SK-N-SH (cell line): ENCODE measurements around the gene TRIM72.

ENCODE experiments used
- EP300 ChIP-seq, 2 experiments: IDR thresholded peaks; 2 replicates each; pipeline versions ENCODE4 v1.4.0 to v1.6.1; 2012; ENCODE audit warnings: borderline replicate concordance in 1 of 2, low read depth in 1 of 2, low read length in 1 of 2
- MAX ChIP-seq: IDR thresholded peaks from 2 replicates; pipeline ENCODE4 v1.4.0; 2012; ENCODE audit warnings: low read depth
- SMC3 ChIP-seq: IDR thresholded peaks from 2 replicates; pipeline ENCODE4 v1.6.1; 2012; ENCODE audit warnings: low read depth, low read length, improper control_type of control experiment
- TEAD4 ChIP-seq: IDR thresholded peaks from 2 replicates; pipeline ENCODE4 v1.4.0; 2012; ENCODE audit warnings: mild to moderate bottlenecking, borderline replicate concordance; ENCODE audit not compliant: insufficient read depth
- TF ChIP-seq, protein P1 (sequence below): fragments of 200-600 bp; sonication (generic); IDR thresholded peaks from 2 replicates; pipeline ENCODE4 v1.6.1; 2017; ENCODE audit warnings: antibody characterized with exemption, mild to moderate bottlenecking, moderate library complexity

DNA sequence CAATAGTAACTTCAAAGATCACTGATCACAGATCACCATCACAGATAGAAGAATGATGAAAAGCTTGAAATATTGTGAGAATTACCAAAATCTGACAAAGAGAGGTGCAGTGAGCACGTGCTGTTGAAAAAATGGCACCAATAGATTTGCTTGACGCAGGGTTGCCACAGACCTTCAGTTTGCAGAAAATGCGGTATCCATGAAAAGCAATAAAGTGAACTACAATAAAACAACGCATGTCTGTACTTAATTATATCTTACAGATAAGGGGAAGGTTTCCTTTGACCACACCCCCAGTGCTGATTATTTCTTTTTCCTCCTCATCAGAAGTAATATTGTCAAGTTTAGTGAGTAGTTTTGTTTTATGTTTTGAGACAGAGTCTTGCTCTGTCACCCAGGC is 24.1 kb downstream of the TRIM72 start:
- TF ChIP-seq, protein P1, sequence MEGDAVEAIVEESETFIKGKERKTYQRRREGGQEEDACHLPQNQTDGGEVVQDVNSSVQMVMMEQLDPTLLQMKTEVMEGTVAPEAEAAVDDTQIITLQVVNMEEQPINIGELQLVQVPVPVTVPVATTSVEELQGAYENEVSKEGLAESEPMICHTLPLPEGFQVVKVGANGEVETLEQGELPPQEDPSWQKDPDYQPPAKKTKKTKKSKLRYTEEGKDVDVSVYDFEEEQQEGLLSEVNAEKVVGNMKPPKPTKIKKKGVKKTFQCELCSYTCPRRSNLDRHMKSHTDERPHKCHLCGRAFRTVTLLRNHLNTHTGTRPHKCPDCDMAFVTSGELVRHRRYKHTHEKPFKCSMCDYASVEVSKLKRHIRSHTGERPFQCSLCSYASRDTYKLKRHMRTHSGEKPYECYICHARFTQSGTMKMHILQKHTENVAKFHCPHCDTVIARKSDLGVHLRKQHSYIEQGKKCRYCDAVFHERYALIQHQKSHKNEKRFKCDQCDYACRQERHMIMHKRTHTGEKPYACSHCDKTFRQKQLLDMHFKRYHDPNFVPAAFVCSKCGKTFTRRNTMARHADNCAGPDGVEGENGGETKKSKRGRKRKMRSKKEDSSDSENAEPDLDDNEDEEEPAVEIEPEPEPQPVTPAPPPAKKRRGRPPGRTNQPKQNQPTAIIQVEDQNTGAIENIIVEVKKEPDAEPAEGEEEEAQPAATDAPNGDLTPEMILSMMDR = no peak
- TF ChIP-seq TEAD4 (no peak), MAX (no peak), SMC3 (no peak), EP300 (IDR thresholded peaks at IDR 0.05; ENCODE audit: borderline replicate concordance in 1 of 2, low read depth in 1 of 2, low read length in 1 of 2) (no peak)
